GM12874 (cell line): ENCODE data around the gene SLC5A12.

Experiments used
- TF ChIP-seq, protein P1 (sequence below): IDR thresholded peaks from 2 replicates; pipeline ENCODE4 v1.5.1; 2011; ENCODE audit warnings: low read depth, mild to moderate bottlenecking, control low read depth, low read length, moderate library complexity; ENCODE audit not compliant: insufficient read depth

The SLC5A12 gene

DNA sequence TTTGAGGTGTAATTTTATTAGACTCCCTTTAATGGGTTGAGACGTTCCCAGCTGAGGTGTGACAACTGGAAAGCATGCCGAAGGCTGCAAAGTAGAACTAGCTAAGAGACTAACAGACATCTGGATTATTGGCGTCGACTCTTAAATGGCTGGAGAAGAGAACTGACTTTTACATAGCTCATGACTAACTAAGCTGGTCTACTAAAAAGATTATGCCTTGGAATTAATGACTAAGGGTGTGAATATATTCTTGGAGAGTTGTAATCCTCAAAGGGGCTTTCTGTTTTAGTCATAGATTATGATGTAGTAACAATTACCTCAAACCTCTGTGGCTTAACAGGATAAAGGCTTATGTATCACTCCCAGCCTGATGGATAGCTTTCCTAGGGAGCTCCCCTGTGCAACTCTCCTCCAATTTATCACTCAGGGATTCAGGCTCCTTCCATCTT, 39.5 kb upstream of the SLC5A12 start:
- TF ChIP-seq, protein P1, sequence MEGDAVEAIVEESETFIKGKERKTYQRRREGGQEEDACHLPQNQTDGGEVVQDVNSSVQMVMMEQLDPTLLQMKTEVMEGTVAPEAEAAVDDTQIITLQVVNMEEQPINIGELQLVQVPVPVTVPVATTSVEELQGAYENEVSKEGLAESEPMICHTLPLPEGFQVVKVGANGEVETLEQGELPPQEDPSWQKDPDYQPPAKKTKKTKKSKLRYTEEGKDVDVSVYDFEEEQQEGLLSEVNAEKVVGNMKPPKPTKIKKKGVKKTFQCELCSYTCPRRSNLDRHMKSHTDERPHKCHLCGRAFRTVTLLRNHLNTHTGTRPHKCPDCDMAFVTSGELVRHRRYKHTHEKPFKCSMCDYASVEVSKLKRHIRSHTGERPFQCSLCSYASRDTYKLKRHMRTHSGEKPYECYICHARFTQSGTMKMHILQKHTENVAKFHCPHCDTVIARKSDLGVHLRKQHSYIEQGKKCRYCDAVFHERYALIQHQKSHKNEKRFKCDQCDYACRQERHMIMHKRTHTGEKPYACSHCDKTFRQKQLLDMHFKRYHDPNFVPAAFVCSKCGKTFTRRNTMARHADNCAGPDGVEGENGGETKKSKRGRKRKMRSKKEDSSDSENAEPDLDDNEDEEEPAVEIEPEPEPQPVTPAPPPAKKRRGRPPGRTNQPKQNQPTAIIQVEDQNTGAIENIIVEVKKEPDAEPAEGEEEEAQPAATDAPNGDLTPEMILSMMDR: no peak

DNA sequence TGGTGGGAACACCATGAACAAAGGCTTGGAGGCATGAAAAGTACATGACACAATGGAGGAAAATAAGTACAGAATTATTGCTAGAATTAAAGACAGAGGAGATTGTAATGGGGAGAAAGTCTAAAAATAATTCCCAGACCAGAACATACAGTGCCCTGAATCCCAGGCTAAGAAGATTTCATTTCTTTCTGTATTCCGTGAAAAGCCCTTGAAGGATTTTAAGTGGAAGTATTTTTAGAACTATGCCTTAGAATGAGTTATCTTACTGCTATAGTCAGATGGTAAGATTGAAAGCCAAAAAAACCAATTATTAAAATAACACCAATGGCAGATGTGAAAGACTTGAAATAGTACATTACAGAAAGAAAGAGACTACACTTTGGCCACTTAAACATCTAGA, 36.1 kb upstream of the SLC5A12 start:
- TF ChIP-seq, protein P1: no peak

DNA sequence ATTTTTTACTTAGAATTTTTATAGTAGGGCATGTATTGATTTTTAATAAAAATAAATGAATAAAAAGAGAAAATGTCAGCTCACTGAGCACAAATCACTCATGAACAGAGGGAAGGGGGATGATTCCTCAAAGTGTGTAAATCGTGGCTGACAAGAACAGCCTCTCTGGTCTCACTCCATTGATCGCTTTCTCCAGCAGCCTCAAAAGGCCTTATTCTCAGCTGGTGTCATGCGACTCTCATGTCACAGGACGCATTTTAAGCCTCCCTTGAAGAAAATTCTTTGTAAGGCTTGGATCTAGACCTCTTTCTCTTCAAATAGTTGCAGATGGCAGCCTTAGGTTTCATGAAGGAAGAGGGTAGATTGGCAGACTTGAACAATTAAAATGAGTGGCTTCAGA, 33.9 kb upstream of the SLC5A12 start:
- TF ChIP-seq, protein P1: no peak

DNA sequence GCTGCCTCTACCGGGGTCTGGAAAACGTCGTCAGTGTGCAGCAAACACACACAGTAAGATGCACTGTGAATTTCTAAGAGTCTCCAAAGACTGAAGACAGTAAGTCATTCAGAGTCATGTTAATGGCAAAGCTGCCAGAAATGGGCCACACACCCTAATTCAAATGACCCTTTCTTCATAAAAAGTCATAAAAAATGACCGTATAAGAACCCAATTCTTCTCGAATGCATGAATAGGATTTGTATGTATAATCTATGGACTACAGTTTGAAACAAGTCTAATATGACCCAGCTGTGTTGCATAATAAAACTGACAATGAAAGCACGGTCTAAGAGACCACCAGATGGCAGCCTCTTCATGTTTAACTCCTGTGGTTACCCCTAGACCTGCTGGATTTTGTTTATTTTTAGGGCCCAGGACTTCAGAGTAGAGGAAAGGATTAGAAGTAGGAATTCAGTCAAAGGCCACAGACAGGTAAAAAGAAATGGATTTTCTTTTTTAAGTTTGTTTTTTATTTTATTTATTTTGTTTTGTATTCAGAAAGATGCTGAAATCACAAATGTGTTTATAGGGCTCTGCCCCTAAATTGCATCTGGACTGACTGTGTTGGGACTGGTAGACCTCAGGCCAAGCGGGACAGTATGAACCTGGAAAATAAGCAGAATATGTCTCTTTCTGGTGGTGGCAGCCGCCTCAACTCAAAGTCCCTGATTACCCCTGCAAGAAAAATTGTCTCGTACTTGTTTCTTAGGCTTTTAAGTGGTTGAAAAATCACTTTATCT, 32.1 kb upstream of the SLC5A12 start:
- TF ChIP-seq, protein P1: peak; percentile 36; the same call in 1 of the 2 replicates

DNA sequence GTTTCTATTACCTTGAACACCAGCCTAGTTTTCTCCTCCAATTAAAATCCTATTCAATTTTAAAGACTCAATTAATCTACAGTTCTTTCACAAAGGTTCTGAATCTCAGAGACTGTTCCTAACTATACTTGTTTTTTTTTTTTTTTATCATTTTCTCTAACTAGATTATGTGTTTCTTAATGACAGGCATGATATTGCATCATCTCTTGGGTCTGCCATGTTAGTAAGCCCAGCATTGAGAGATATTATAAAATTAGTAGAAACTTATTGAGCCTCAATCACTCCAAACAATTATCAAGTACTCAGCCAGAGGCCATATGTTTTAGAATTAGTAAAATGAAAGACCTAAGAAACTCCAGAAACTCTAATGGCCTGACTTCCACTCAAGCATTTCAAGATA, 28.1 kb upstream of the SLC5A12 start:
- TF ChIP-seq, protein P1: no peak

DNA sequence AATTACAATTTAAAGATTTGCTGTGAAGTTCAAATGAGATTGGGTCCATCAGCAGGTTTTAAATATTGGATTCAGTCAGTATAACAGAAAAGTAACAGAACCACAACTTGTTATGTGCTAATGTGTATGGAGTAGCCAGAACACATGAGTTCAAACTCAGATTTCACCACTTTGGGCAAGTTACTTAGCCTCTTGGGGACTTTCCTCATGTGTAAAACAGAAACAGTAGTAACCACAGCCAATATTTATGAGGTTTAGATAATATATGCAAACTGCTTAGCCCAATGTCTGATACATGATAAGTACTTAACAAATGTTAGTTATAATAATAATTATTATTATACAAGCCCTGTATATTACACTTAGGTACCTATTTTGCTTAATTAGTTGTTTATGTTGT, 21.8 kb upstream of the SLC5A12 start:
- TF ChIP-seq, protein P1: no peak

DNA sequence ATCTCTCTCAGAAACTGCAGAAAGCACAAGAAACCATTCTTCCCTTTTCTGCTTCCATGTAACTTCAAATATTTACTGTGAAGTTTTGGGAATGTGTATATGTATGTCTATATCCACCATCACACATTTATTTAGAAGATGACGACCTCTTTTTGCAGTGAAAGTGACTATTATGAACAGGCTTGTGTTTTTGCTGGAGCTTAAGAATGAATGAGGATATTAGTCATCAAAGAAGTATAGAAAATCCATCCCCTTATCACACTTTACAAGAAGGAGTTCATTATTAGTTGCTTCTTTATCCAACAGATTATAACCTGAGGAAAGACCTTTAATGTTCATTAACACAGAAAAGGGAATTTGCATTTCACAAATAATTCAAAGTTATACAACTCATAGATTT, 21.1 kb upstream of the SLC5A12 start:
- TF ChIP-seq, protein P1: no peak
